Transverse colon (tissue), 4 donors: ENCODE data around the gene EHMT1. TPM values are rescaled to one million over a fixed set of nuclear protein-coding genes. Genes with fewer than 3 reads are reported as not detected.
"Not testable (repeated sequence)": the region's sequence is repeated elsewhere in the genome, so short reads cannot be mapped to it uniquely, and the experiment has no call there.

Experiments used
- DNase-seq: peaks from one replicate; pipeline ENCODE4 v3.0.0-alpha.2; 2019
- H3K27ac ChIP-seq, 4 donors: fragments of 200-600 bp; sonication (generic); 2 replicates each; pipeline ENCODE4 v1.5.1; 2016 to 2018; ENCODE audit warnings: inconsistent platforms in 4 of 4
- H3K27me3 ChIP-seq: fragments of 200-600 bp; sonication (generic); 2 replicates; pipeline ENCODE4 v1.5.1; 2017; ENCODE audit warnings: inconsistent platforms
- H3K36me3 ChIP-seq, 4 donors: fragments of 200-600 bp; sonication (generic); 2 replicates each; pipeline ENCODE4 v1.5.1; 2017 to 2019; ENCODE audit warnings: inconsistent platforms in 4 of 4
- H3K4me1 ChIP-seq, 4 donors: fragments of 200-600 bp; sonication (generic); 2 replicates each; pipeline ENCODE4 v1.5.1; 2017 to 2020; ENCODE audit warnings: inconsistent platforms in 4 of 4
- H3K4me3 ChIP-seq, 4 donors: fragments of 200-600 bp; sonication (generic); 1 replicate in 1 of 4; 2 replicates in 3 of 4; pipeline versions ENCODE4 v1.5.1 to v1.6.1; 2017 to 2019; ENCODE audit warnings: inconsistent platforms in 4 of 4
- H3K9me3 ChIP-seq, 2 donors: fragments of 200-600 bp; sonication (generic); 2 replicates each; pipeline ENCODE4 v1.5.1; 2017 to 2019; ENCODE audit warnings: inconsistent platforms in 2 of 2
- EP300 ChIP-seq: sonication (generic); formaldehyde crosslinking; IDR thresholded peaks from one replicate; pipeline ENCODE4 v1.6.1; 2017; ENCODE audit warnings: antibody characterized with exemption, low read depth
- POLR2A ChIP-seq: fragments of 450-650 bp; IDR thresholded peaks from one replicate; pipeline ENCODE4 v1.6.1; 2016; ENCODE audit warnings: antibody characterized with exemption, mild to moderate bottlenecking, moderate library complexity
- POLR2AphosphoS5 ChIP-seq, 3 donors: sonication (generic); formaldehyde crosslinking; IDR thresholded peaks; one replicate each; pipeline ENCODE4 v1.6.1; 2016; ENCODE audit warnings: antibody characterized with exemption in 3 of 3
- WGBS, 2 donors: methylation state at CpG; one replicate each; pipeline ENCODE4 v1.1.5; 2018; ENCODE audit warnings: low coverage in 1 of 2; 5-methylcytosine and 5-hydroxymethylcytosine counted together
- in situ Hi-C, 4 donors: fragments of 200-750 bp; cut with MboI; loops; one replicate each; pipeline versions ENCODE4 v1.15.0 to v1.15.1; 2017; ENCODE audit warnings: low sequenced_read_pairs in 3 of 4, low pct_ligation_motif_present in 1 of 4, low pct_unique_long_range_greater_than_20kb in 1 of 4
- intact Hi-C: fragments of 100-400 bp; cut with DNase I; formaldehyde crosslinking; loops from one replicate; pipeline ENCODE4 v1.15.1; 2023; ENCODE audit warnings: low total_unique reads
- total RNA-seq, 4 donors: library from RNA; depleted of rRNA; stranded (reverse); fragments of >200 nt; gene quantifications; one replicate each; pipeline ENCODE4 v1.1.0, GENCODE V29; 2016
- TF ChIP-seq, protein P1 (sequence below), 5 experiments: fragments of 200-600 bp in 3 of 5; fragments of 450-650 bp in 2 of 5; sonication (generic) in 3 of 5; IDR thresholded peaks; 1 replicate in 2 of 5; 2 replicates in 3 of 5; pipeline ENCODE4 v1.5.1; 2016 to 2017; ENCODE audit warnings: antibody characterized with exemption in 5 of 5, inconsistent platforms in 3 of 5, mild to moderate bottlenecking in 2 of 5, moderate library complexity in 1 of 5

EHMT1 gene
- total RNA-seq, 4 donors from 2014 or later: 93.8 to 184 (median 139) TPM

DNA sequence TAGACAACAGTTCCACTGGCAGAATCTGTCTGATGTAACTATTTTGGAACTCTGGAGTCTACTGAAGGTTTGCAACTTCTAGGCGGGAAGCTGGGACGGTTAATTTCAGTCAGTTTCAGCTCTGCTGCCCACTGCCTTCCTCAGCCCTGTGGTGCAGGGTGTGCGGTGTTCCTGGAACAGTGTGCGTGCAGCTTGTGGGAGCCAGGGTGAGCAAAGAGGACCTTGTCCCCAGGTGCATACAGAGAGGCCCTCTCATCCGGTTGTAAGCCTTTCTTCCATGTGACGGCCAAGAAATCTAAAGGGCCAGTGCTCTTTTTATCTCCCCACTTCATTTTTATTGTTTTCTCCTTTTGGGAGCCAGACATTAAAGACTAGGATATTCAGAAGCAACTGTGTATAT lies 114.6 kb downstream of the EHMT1 start:
- H3K9me3 ChIP-seq: peaks cover 4 to 9% of the 10 kb centered on the region in 2 donors
- H3K36me3 ChIP-seq: peaks cover 0 to 24% (median 9%) of the 10 kb centered on the region in 4 donors
- no peaks in the 10 kb centered on the region for H3K27me3 ChIP-seq
- 93 to 100% methylated on average over 2 to 6 of the region's 6 CpGs for WGBS, 2 donors
- DNase-seq: no peak
- TF ChIP-seq, protein P1, sequence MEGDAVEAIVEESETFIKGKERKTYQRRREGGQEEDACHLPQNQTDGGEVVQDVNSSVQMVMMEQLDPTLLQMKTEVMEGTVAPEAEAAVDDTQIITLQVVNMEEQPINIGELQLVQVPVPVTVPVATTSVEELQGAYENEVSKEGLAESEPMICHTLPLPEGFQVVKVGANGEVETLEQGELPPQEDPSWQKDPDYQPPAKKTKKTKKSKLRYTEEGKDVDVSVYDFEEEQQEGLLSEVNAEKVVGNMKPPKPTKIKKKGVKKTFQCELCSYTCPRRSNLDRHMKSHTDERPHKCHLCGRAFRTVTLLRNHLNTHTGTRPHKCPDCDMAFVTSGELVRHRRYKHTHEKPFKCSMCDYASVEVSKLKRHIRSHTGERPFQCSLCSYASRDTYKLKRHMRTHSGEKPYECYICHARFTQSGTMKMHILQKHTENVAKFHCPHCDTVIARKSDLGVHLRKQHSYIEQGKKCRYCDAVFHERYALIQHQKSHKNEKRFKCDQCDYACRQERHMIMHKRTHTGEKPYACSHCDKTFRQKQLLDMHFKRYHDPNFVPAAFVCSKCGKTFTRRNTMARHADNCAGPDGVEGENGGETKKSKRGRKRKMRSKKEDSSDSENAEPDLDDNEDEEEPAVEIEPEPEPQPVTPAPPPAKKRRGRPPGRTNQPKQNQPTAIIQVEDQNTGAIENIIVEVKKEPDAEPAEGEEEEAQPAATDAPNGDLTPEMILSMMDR (IDR thresholded peaks at IDR 0.05): no peak
- TF ChIP-seq EP300 (no peak), POLR2A (no peak), POLR2AphosphoS5 (IDR thresholded peaks at IDR 0.05) (no peak)
- no peaks in the 10 kb centered on the region for H3K4me1 ChIP-seq
- intact Hi-C loops (no loop called here), in situ Hi-C loops (no loop called here)
- no peak overlapping the region for H3K4me3 ChIP-seq
- no peak overlapping the region for H3K27ac ChIP-seq

DNA sequence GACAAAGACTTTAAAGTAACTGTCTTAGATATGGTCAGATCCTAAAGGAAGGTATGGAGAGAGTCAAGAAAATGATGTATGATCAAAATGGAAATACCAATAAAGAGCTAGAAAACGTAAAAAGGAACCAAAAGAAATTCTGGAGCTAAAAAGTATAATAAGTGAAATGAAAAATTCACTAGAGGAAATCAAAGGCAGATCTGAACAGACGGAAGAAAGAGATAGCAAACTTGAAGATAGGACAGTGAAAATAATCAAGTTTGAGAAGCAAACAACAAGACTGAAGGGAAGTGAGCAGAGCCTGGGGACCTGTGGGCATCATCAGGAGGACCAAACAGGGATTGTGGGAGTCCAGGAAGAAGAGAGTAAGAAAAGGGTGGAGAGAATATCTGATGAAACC lies 115.4 kb downstream of the EHMT1 start:
- no peak overlapping the region for H3K4me3 ChIP-seq
- intact Hi-C loops (no loop called here), in situ Hi-C loops (no loop called here)
- no peak for DNase-seq
- H3K27ac ChIP-seq: no peak overlapping the region
- H3K9me3 ChIP-seq: peaks cover 4 to 9% of the 10 kb centered on the region in 2 donors
- H3K27me3 ChIP-seq: no peaks in the 10 kb centered on the region
- no peaks in the 10 kb centered on the region for H3K4me1 ChIP-seq
- peaks cover 0 to 20% (median 9%) of the 10 kb centered on the region in 4 donors for H3K36me3 ChIP-seq
- TF ChIP-seq POLR2A (no peak), POLR2AphosphoS5 (IDR thresholded peaks at IDR 0.05) (no peak), EP300 (no peak)
- TF ChIP-seq, protein P1 (IDR thresholded peaks at IDR 0.05): no peak
- WGBS, 2 donors: 93 to 97% methylated on average over 2 of the region's 2 CpGs

DNA sequence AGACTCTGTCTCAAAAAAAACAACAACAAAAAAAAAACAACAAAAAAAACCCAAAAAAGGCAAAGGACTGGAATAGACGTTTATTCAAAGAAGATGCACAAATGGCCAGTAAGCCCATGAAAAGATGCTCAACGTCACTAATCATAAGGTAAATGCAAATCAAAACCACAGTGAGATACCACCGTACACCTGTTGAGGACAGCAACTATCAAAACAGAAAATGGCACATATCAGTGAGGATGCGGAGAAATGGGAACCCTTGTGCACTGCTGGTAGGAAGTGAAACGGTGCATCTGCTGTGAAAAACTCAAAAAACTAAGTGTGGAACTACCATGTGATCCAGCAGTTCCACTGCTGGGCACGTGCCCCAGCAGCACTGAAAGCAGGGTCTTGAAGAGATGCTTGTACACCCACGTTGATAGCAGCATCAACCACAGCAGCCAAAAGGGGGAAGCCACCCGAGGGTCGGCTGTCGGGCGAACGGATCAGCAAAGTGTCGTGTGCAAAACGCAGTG lies 119.4 kb downstream of the EHMT1 start:
- peaks cover 6 to 14% (median 9%) of the 10 kb centered on the region in 4 donors for H3K4me1 ChIP-seq
- H3K27ac ChIP-seq: peak overlapping the region in 1 of 4 donors; percentile 40
- H3K27me3 ChIP-seq, in situ Hi-C loops, H3K9me3 ChIP-seq, intact Hi-C loops, H3K4me3 ChIP-seq: not testable (repeated sequence)
- 64 to 79% methylated on average over 4 to 6 of the region's 14 CpGs for WGBS, 2 donors
- H3K36me3 ChIP-seq: peaks cover 0 to 17% (median 7%) of the 10 kb centered on the region in 4 donors
- DNase-seq: peak; percentile 33

- WGBS, 2 donors: 61 to 97% methylated on average over 4 to 11 of the region's 11 CpGs
- H3K4me1 ChIP-seq: peaks cover 6 to 14% (median 9%) of the 10 kb centered on the region in 4 donors
- TF ChIP-seq, protein P1 (IDR thresholded peaks at IDR 0.05): no peak
- TF ChIP-seq EP300 (no peak), POLR2AphosphoS5 (IDR thresholded peaks at IDR 0.05) (no peak)
- in situ Hi-C loops (no loop called here), intact Hi-C loops (no loop called here)
- H3K9me3 ChIP-seq: peaks cover 4 to 7% of the 10 kb centered on the region in 2 donors
- peaks cover 0 to 13% (median 5%) of the 10 kb centered on the region in 4 donors for H3K36me3 ChIP-seq
- H3K27me3 ChIP-seq: no peaks in the 10 kb centered on the region
- no peak overlapping the region for H3K4me3 ChIP-seq
- H3K27ac ChIP-seq: peak overlapping the region in 1 of 4 donors; percentile 41
- no peak for DNase-seq
Measured at GRCh38 chr9:137738703-137739102, 119.9 kb downstream of the EHMT1 start.
